HCT116 (cell line): ENCODE results near the gene PPDPF. TPM values are rescaled to one million over a fixed set of nuclear protein-coding genes. Genes with fewer than 3 reads are reported as not detected.
A peak's percentile ranks its signal among the peaks of the same experiment; 100 is the strongest.

ENCODE experiments used
- ATAC-seq: fragments of 200-7000 bp; cut with Tn5 transposase; 2 replicates; pipeline ENCODE4 v1.9.1; 2020; ENCODE audit warnings: mild to moderate bottlenecking, moderate library complexity
- BruUV-seq: library from RNA; stranded (reverse); fragments of 400-500 nt; replicated peaks from 2 replicates; lab custom pipeline; 2021; lab: Mats Ljungman, UMichigan
- CTCF ChIA-PET: fragments of 300-600 bp; sonication (Branson Sonifier 250); formaldehyde crosslinking; loops from one replicate; lab custom pipeline; 2021; ENCODE audit warnings: antibody characterized with exemption; lab: Charles Lee
- POLR2A ChIA-PET: fragments of 300-600, 350-600 bp; sonication (Branson Sonifier 250); formaldehyde crosslinking; loops from one replicate; lab custom pipeline; 2021; ENCODE audit warnings: antibody characterized with exemption; lab: Charles Lee
- RAD21 ChIA-PET, 2 experiments: fragments of 300-600 bp; sonication (Branson Sonifier 250); formaldehyde crosslinking; loops; one replicate each; lab custom pipeline; 2023; ENCODE audit warnings: low total read pairs in 2 of 2; ENCODE audit not compliant: uncharacterized antibody in 2 of 2, unreplicated experiment in 2 of 2, low non-redundant PET in 1 of 2; lab: Charles Lee
- DNase-seq: peaks from one replicate; pipeline ENCODE4 v3.0.0-alpha.2; 2010; ENCODE audit warnings: low read depth, low spot score
- H2AFZ ChIP-seq: fragments of 200-600 bp; shearing (Covaris generic), sonication (generic); 2 replicates; pipeline ENCODE4 v1.6.1; 2017; ENCODE audit warnings: low read depth, mixed run types, mixed read lengths, antibody characterized with exemption, low read length; ENCODE audit not compliant: poor library complexity, severe bottlenecking
- H3K27ac ChIP-seq: 2 replicates; pipeline ENCODE4 v1.5.1; 2012; ENCODE audit warnings: low read depth, low read length
- H3K27me3 ChIP-seq: fragments of 200-600 bp; sonication (generic); 2 replicates; pipeline ENCODE4 v1.6.1; 2016; ENCODE audit warnings: mixed run types, low read length, mixed read lengths; ENCODE audit not compliant: insufficient read depth
- H3K36me3 ChIP-seq, 2 experiments: fragments of 200-500 bp in 1 of 2; fragments of 200-600 bp in 1 of 2; sonication (Bioruptor generic) in 1 of 2; sonication (generic) in 1 of 2; 2 replicates each; pipeline versions ENCODE4 v1.5.1 to v1.6.1; 2014 to 2016; ENCODE audit warnings: low read length in 2 of 2, inconsistent platforms in 1 of 2, mixed read lengths in 1 of 2, mixed run types in 1 of 2; ENCODE audit not compliant: insufficient read depth in 2 of 2, control insufficient read depth in 1 of 2
- H3K4me1 ChIP-seq, 2 experiments: fragments of 200-600 bp in 1 of 2; sonication (generic) in 1 of 2; 2 replicates each; pipeline versions ENCODE4 v1.5.1 to v1.6.1; 2012 to 2017; ENCODE audit warnings: low read length in 2 of 2, inconsistent platforms in 1 of 2, mild to moderate bottlenecking in 1 of 2, mixed read lengths in 1 of 2, mixed run types in 1 of 2, moderate library complexity in 1 of 2; ENCODE audit not compliant: insufficient read depth in 2 of 2, control insufficient read depth in 1 of 2
- H3K4me2 ChIP-seq: fragments of 200-600 bp; sonication (generic); 2 replicates; pipeline ENCODE4 v1.6.1; 2017; ENCODE audit warnings: mixed run types, low read length, mixed read lengths
- H3K4me3 ChIP-seq, 2 experiments: fragments of 200-600 bp in 1 of 2; sonication (generic) in 1 of 2; replicated peaks in 1 of 2; 2 replicates each; pipeline ENCODE4 v1.5.1; 2011 to 2016; ENCODE audit warnings: low read length in 2 of 2, control low read depth in 1 of 2, low read depth in 1 of 2, mild to moderate bottlenecking in 1 of 2, mixed read lengths in 1 of 2, mixed run types in 1 of 2
- H3K79me2 ChIP-seq: fragments of 200-600 bp; sonication (generic); 2 replicates; pipeline ENCODE4 v1.6.1; 2017; ENCODE audit warnings: mild to moderate bottlenecking, mixed run types, low read length, moderate library complexity, mixed read lengths; ENCODE audit not compliant: insufficient read depth
- H3K9ac ChIP-seq: fragments of 200-600 bp; sonication (generic); 2 replicates; pipeline ENCODE4 v1.6.1; 2016; ENCODE audit warnings: low read length, mixed read lengths
- H3K9me2 ChIP-seq: fragments of 200-600 bp; sonication (generic), shearing (Covaris generic); 2 replicates; pipeline ENCODE4 v1.6.1; 2017; ENCODE audit warnings: mixed run types, mild to moderate bottlenecking, moderate library complexity; ENCODE audit not compliant: insufficient read depth
- H3K9me3 ChIP-seq, 2 experiments: fragments of 200-500 bp in 1 of 2; fragments of 200-600 bp in 1 of 2; sonication (Bioruptor generic) in 1 of 2; sonication (generic) in 1 of 2; 2 replicates each; pipeline ENCODE4 v1.6.1; 2014 to 2017; ENCODE audit warnings: low read length in 2 of 2, mixed read lengths in 2 of 2, inconsistent platforms in 1 of 2, low read depth in 1 of 2, mild to moderate bottlenecking in 1 of 2, mixed run types in 1 of 2, moderate library complexity in 1 of 2; ENCODE audit not compliant: control insufficient read depth in 1 of 2, insufficient read depth in 1 of 2
- H4K20me1 ChIP-seq: fragments of 200-600 bp; sonication (generic), shearing (Covaris generic); 2 replicates; pipeline ENCODE4 v1.6.1; 2017; ENCODE audit warnings: mixed run types, mild to moderate bottlenecking, moderate library complexity; ENCODE audit not compliant: insufficient read depth
- POLR2AphosphoS5 ChIP-seq: IDR thresholded peaks from 2 replicates; pipeline ENCODE4 v1.6.1; 2011; ENCODE audit warnings: mild to moderate bottlenecking, low read depth, low read length, moderate library complexity
- SRF ChIP-seq: IDR thresholded peaks from 2 replicates; pipeline ENCODE4 v1.6.1; 2012; ENCODE audit warnings: low read depth
- ZBTB33 ChIP-seq: IDR thresholded peaks from 2 replicates; pipeline ENCODE4 v1.6.1; 2011; ENCODE audit warnings: mild to moderate bottlenecking, low read length, moderate library complexity; ENCODE audit not compliant: insufficient replicate concordance; ENCODE audit errors: extremely low read depth
- ZNF274 ChIP-seq: fragments of 200-500 bp; sonication (Bioruptor generic); IDR thresholded peaks from 2 replicates; pipeline ENCODE4 v1.6.1; 2014; ENCODE audit warnings: mild to moderate bottlenecking, low read depth, low read length, inconsistent platforms
- intact Hi-C: fragments of 100-400 bp; cut with micrococcal nuclease; formaldehyde crosslinking; loops from 2 replicates; pipeline ENCODE4 v1.10.0; 2022
- total RNA-seq: library from RNA; stranded (reverse); gene quantifications from one replicate; pipeline ENCODE4 v1.2.1, GENCODE V29; 2021; ENCODE audit not compliant: unreplicated experiment

Gene PPDPF
- total RNA-seq, 1 experiment from 2014 or later = 346 TPM

GRCh38 chr20:63533388-63533787 is 12.8 kb downstream of the PPDPF start:
- no peak overlapping the region for H3K4me3 ChIP-seq
- intact Hi-C loops = loop anchor here (10.0 kb wide), 1 partner anchor 99 kb away; no protein-coding TSS in a partner anchor

GRCh38 chr20:63533871-63534393 is 13.4 kb downstream of the PPDPF start:
- BruUV-seq = no TSS peak
- CTCF ChIA-PET = no interaction called here
- intact Hi-C loops = loop anchor here (10.0 kb wide), 1 partner anchor 99 kb away; no protein-coding TSS in a partner anchor
- Histone ChIP-seq H3K9me3 (no peaks in the 10 kb centered on the region), H3K4me2 (peak overlapping the region; percentile 68), H3K4me3 (no peak overlapping the region; a peak in 1 of 4 replicates), H3K27me3 (no peaks in the 10 kb centered on the region), H3K4me1 (peaks cover 31 to 52% of the 10 kb centered on the region in 2 experiments), H3K36me3 (no peaks in the 10 kb centered on the region), H3K27ac (peak overlapping the region; percentile 71; the same call in 1 of the 2 replicates), H3K9ac (peak overlapping the region; percentile 22), H4K20me1 (no peaks in the 10 kb centered on the region), H3K9me2 (no peaks in the 10 kb centered on the region), H3K79me2 (no peaks in the 10 kb centered on the region), H2AFZ (no peak overlapping the region)
- RAD21 ChIA-PET = no interaction called here
- DNase-seq (no peak), ATAC-seq (peak; percentile 3; the same call in 1 of the 2 replicates)
- POLR2A ChIA-PET = no interaction called here
- TF ChIP-seq POLR2AphosphoS5 (peak; percentile 51), ZBTB33 (peak; percentile 39), SRF (no peak)

More at GRCh38 chr20:63533388-63533787, 12.8 kb downstream of the PPDPF start:
- peaks cover 27 to 47% of the 10 kb centered on the region in 2 experiments for H3K4me1 ChIP-seq
- no peak for DNase-seq
- ChIA-PET POLR2A (no interaction called here), RAD21 (no interaction called here), CTCF (no interaction called here)
- H3K9me2 ChIP-seq = no peaks in the 10 kb centered on the region
- peak overlapping the region; percentile 68 for H3K4me2 ChIP-seq
- H2AFZ ChIP-seq = no peak overlapping the region
- ATAC-seq = no peak
- TF ChIP-seq ZNF274 = no peak
- no peaks in the 10 kb centered on the region for H3K36me3 ChIP-seq
- no peak overlapping the region; the same call in 1 of the 2 replicates for H3K9ac ChIP-seq
- no peaks in the 10 kb centered on the region for H3K27me3 ChIP-seq
- no peaks in the 10 kb centered on the region for H3K79me2 ChIP-seq
- H3K9me3 ChIP-seq = no peaks in the 10 kb centered on the region
- peak overlapping the region; percentile 71; the same call in 1 of the 2 replicates for H3K27ac ChIP-seq
- no TSS peak for BruUV-seq
- no peaks in the 10 kb centered on the region for H4K20me1 ChIP-seq
